Activated CD8-positive, alpha-beta memory T cell treated with anti-CD3 and anti-CD28 coated beads, Interleukin-2, amount 50 U/mL, for 1 hour (primary cell): ENCODE measurements around the gene MKKS.
A peak's percentile ranks its signal among the peaks of the same experiment; 100 is the strongest.

ENCODE experiments used
- DNase-seq: peaks from one replicate; pipeline ENCODE4 v3.0.0-alpha.2; 2020; ENCODE audit errors: extremely low read depth

The MKKS gene

GRCh38 chr20:10433623-10434466 is at the start of gene MKKS:
MKKS (minus strand) TSS chr20:10434222; CDS start chr20:10413514, 20,708 bp downstream.
- peak; percentile 63 for DNase-seq

GRCh38 chr20:10483691-10484090 is 49.7 kb upstream of the MKKS start:
- DNase-seq, result no peak

GRCh38 chr20:10481676-10482075 is 47.7 kb upstream of the MKKS start:
- DNase-seq, result no peak

- DNase-seq, result no peak
Measured at GRCh38 chr20:10478930-10479329, 44.9 kb upstream of the MKKS start.

GRCh38 chr20:10478205-10478604 is 44.2 kb upstream of the MKKS start:
- DNase-seq, result no peak

GRCh38 chr20:10476319-10476724 is 42.3 kb upstream of the MKKS start:
- DNase-seq, result no peak

GRCh38 chr20:10475225-10475624 is 41.2 kb upstream of the MKKS start:
- DNase-seq, result no peak

GRCh38 chr20:10474606-10475184 is 40.7 kb upstream of the MKKS start:
- no peak for DNase-seq

- DNase-seq, result no peak
Measured at GRCh38 chr20:10472871-10473270, 38.8 kb upstream of the MKKS start.

- no peak for DNase-seq
Measured at GRCh38 chr20:10470276-10470675, 36.3 kb upstream of the MKKS start.

- DNase-seq, result no peak
Measured at GRCh38 chr20:10469599-10469998, 35.6 kb upstream of the MKKS start.

GRCh38 chr20:10469056-10469455 is 35.0 kb upstream of the MKKS start:
- no peak for DNase-seq

- no peak for DNase-seq
Measured at GRCh38 chr20:10468340-10468845, 34.4 kb upstream of the MKKS start.

- no peak for DNase-seq
Measured at GRCh38 chr20:10467681-10468339, 33.8 kb upstream of the MKKS start.

GRCh38 chr20:10466855-10467254 is 32.8 kb upstream of the MKKS start:
- no peak for DNase-seq

- no peak for DNase-seq
Measured at GRCh38 chr20:10466325-10466724, 32.3 kb upstream of the MKKS start.

- DNase-seq, result no peak
Measured at GRCh38 chr20:10465135-10465534, 31.1 kb upstream of the MKKS start.

GRCh38 chr20:10463622-10464021 is 29.6 kb upstream of the MKKS start:
- no peak for DNase-seq

- DNase-seq, result no peak
Measured at GRCh38 chr20:10462516-10462915, 28.5 kb upstream of the MKKS start.

- DNase-seq, result no peak
Measured at GRCh38 chr20:10461495-10461894, 27.5 kb upstream of the MKKS start.

- DNase-seq, result no peak
Measured at GRCh38 chr20:10454151-10454750, 20.2 kb upstream of the MKKS start.

GRCh38 chr20:10453241-10453640 is 19.2 kb upstream of the MKKS start:
- DNase-seq, result no peak
